ENCODE data around the gene ANXA8. TPM values are rescaled to one million over a fixed set of nuclear protein-coding genes. Genes with fewer than 3 reads are reported as not detected.

The ANXA8 gene
- total RNA-seq, 1 experiment from 2014 or later = 0.72 TPM

GRCh38 chr10:47447209-47447608 is 36.7 kb downstream of the ANXA8 start:
- POLR2A ChIA-PET = no interaction called here
- TF ChIP-seq REST (IDR thresholded peaks at IDR 0.05; ENCODE audit: insufficient read depth in 1 of 2, low read depth in 2 of 2, low read length in 1 of 2) (no peak), SIN3A (IDR thresholded peaks at IDR 0.05; ENCODE audit: borderline replicate concordance, insufficient read depth, low read depth, low read length) (no peak), POLR2AphosphoS5 (IDR thresholded peaks at IDR 0.05; ENCODE audit: low read depth, low read length) (no peak), CTCF (IDR thresholded peaks at IDR 0.05) (no peak), TCF7L2 (IDR thresholded peaks at IDR 0.05; ENCODE audit: low read depth, low read length) (no peak)
- BruUV-seq (replicated peaks) = no TSS peak
- ATAC-seq (no peak), DNase-seq (ENCODE audit: low read depth, low spot score) (no peak)
- Histone ChIP-seq H3K27me3 (ENCODE audit: control insufficient read depth, insufficient read depth, low read length) (no peaks in the 10 kb centered on the region), H3K27ac (ENCODE audit: low read length) (no peak overlapping the region), H3K4me1 (ENCODE audit: control insufficient read depth, insufficient read depth, low read length) (no peaks in the 10 kb centered on the region), H3K4me3 (ENCODE audit: low read depth in 2 of 2, low read length in 2 of 2) (no peak overlapping the region), H3K36me3 (ENCODE audit: control insufficient read depth, insufficient read depth, low read length) (no peaks in the 10 kb centered on the region), H3K9me3 (ENCODE audit: control insufficient read depth, insufficient read depth, low read depth, low read length) (0 out of 2 replicates have a peak, but pooled peaks cover 3% of the 10 kb centered on the region)
- intact Hi-C loops (cut with micrococcal nuclease; ENCODE audit: unreplicated experiment) (no loop called here), in situ Hi-C loops (cut with HindIII; ENCODE audit: low pct_unique_long_range_greater_than_20kb, low sequenced_read_pairs) (no loop called here)
- CTCF ChIA-PET = no interaction called here

- TF ChIP-seq CTCF (IDR thresholded peaks at IDR 0.05) (no peak), REST (IDR thresholded peaks at IDR 0.05; ENCODE audit: insufficient read depth in 1 of 2, low read depth in 2 of 2, low read length in 1 of 2) (no peak), POLR2AphosphoS5 (IDR thresholded peaks at IDR 0.05; ENCODE audit: low read depth, low read length) (no peak), TCF7L2 (IDR thresholded peaks at IDR 0.05; ENCODE audit: low read depth, low read length) (no peak), SIN3A (IDR thresholded peaks at IDR 0.05; ENCODE audit: borderline replicate concordance, insufficient read depth, low read depth, low read length) (no peak)
- no peak for ATAC-seq
- in situ Hi-C loops (cut with HindIII; ENCODE audit: low pct_unique_long_range_greater_than_20kb, low sequenced_read_pairs) = no loop called here
- no peak for DNase-seq (ENCODE audit: low read depth, low spot score)
- H3K4me1 ChIP-seq (ENCODE audit: control insufficient read depth, insufficient read depth, low read length) = no peaks in the 10 kb centered on the region
- no peaks in the 10 kb centered on the region for H3K27me3 ChIP-seq (ENCODE audit: control insufficient read depth, insufficient read depth, low read length)
- H3K4me3 ChIP-seq (ENCODE audit: low read depth in 2 of 2, low read length in 2 of 2) = no peak overlapping the region
- BruUV-seq (replicated peaks) = no TSS peak
- ChIA-PET CTCF (no interaction called here), POLR2A (no interaction called here)
- no peaks in the 10 kb centered on the region for H3K36me3 ChIP-seq (ENCODE audit: control insufficient read depth, insufficient read depth, low read length)
- intact Hi-C loops (cut with micrococcal nuclease; ENCODE audit: unreplicated experiment) = no loop called here
- H3K9me3 ChIP-seq (ENCODE audit: control insufficient read depth, insufficient read depth, low read depth, low read length) = 0 out of 2 replicates have a peak, but pooled peaks cover 3% of the 10 kb centered on the region
- no peak overlapping the region for H3K27ac ChIP-seq (ENCODE audit: low read length)
Measured at GRCh38 chr10:47445720-47446119, 38.2 kb downstream of the ANXA8 start.

Measured in Panc1 (cell line).